Nephron progenitor cell (in vitro differentiated cells): ENCODE measurements around the gene CTNNA2.

ENCODE experiments used
- DNase-seq: peaks from one replicate; pipeline ENCODE4 v3.0.0; 2021
- H3K27ac Mint-ChIP-seq: 2 replicates; pipeline ENCODE4 v1.8.0; 2021; ENCODE audit warnings: mild to moderate bottlenecking, moderate library complexity, mixed read lengths
- H3K27me3 Mint-ChIP-seq: 2 replicates; pipeline ENCODE4 v1.8.0; 2021; ENCODE audit warnings: mild to moderate bottlenecking, low read depth, mixed read lengths; ENCODE audit not compliant: poor library complexity
- H3K36me3 Mint-ChIP-seq: 2 replicates; pipeline ENCODE4 v1.8.0; 2021; ENCODE audit warnings: low read depth, mixed read lengths
- H3K4me1 Mint-ChIP-seq: 2 replicates; pipeline ENCODE4 v1.8.0; 2021; ENCODE audit warnings: mixed read lengths
- H3K4me3 Mint-ChIP-seq: 2 replicates; pipeline ENCODE4 v1.8.0; 2021; ENCODE audit warnings: mild to moderate bottlenecking, moderate library complexity, mixed read lengths
- H3K9me3 Mint-ChIP-seq: 2 replicates; pipeline ENCODE4 v1.8.0; 2021; ENCODE audit warnings: mild to moderate bottlenecking, moderate library complexity, mixed read lengths
- TF ChIP-seq, protein P1 (sequence below): fragments of 200-600 bp; sonication (generic); IDR thresholded peaks from 2 replicates; pipeline ENCODE4 v1.5.0; 2021; ENCODE audit warnings: antibody characterized with exemption

CTNNA2 gene

DNA sequence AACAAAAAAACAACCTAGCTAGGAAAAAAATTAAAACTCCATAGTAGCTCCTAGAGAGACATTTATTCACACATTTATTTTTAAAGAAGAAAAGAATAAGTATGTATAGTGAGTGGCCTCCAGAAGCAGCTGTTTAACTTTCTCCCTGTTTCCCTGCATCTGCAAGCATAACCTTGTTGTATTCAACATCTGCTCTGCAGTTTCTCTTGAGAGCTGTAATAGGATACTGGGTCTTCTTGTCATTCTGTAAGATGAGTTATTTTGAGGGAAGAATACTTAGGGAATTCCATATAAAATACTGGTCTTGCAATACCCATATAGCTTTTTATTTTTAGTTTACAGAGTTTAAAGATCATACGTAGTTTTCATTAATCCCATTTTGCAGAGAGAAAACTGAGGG lies 545.1 kb downstream of the CTNNA2 start:
- H3K4me1 Mint-ChIP-seq: peaks cover 31% of the 10 kb centered on the region
- H3K9me3 Mint-ChIP-seq: no peaks in the 10 kb centered on the region
- no peaks in the 10 kb centered on the region for H3K36me3 Mint-ChIP-seq
- DNase-seq: no peak
- H3K27me3 Mint-ChIP-seq: peaks cover 18% of the 10 kb centered on the region
- TF ChIP-seq, protein P1, sequence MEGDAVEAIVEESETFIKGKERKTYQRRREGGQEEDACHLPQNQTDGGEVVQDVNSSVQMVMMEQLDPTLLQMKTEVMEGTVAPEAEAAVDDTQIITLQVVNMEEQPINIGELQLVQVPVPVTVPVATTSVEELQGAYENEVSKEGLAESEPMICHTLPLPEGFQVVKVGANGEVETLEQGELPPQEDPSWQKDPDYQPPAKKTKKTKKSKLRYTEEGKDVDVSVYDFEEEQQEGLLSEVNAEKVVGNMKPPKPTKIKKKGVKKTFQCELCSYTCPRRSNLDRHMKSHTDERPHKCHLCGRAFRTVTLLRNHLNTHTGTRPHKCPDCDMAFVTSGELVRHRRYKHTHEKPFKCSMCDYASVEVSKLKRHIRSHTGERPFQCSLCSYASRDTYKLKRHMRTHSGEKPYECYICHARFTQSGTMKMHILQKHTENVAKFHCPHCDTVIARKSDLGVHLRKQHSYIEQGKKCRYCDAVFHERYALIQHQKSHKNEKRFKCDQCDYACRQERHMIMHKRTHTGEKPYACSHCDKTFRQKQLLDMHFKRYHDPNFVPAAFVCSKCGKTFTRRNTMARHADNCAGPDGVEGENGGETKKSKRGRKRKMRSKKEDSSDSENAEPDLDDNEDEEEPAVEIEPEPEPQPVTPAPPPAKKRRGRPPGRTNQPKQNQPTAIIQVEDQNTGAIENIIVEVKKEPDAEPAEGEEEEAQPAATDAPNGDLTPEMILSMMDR: no peak
- H3K4me3 Mint-ChIP-seq: no peak overlapping the region
- H3K27ac Mint-ChIP-seq: no peak overlapping the region

DNA sequence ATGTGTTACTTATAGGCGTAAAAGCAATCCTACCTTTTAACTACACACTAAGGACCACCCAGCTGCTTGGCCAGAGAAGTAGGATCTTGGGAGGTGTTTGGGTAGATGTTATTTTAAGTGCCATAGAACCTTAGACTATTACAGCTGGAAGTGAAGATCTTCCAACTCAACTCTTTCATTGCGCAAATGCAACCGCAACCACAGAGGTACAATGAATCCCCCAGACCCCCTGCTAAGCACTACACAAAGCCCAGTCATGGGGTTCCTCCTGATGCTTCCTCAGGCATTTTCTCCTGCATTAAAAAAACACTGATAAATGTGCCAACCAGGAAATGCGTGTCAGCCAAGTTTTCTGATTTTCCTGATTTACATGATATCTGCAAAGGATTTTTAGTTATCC lies 545.7 kb downstream of the CTNNA2 start:
- Mint-ChIP-seq H3K9me3 (no peaks in the 10 kb centered on the region), H3K27me3 (peaks cover 13% of the 10 kb centered on the region), H3K4me1 (peaks cover 25% of the 10 kb centered on the region), H3K4me3 (no peak overlapping the region), H3K27ac (no peak overlapping the region), H3K36me3 (no peaks in the 10 kb centered on the region)
- DNase-seq: no peak
- TF ChIP-seq, protein P1: no peak

DNA sequence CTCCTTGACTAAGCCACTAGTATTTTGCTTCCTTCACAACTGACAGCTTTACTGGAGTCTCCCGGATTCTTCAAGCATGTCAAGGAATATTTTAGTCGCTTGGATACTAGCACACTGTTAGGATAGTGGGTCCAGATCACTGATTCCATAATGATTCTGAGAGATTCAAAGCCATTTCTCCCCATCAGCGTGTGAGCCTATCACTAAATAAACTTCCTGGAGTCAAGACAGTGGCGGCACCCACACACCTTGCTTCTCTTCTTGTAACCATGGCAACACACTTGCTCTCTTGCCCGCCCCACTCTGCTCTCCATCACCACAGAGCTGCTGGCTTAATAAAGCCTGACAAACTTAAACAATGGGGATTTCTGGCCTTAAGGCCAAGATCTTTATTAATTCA lies 546.6 kb downstream of the CTNNA2 start:
- peaks cover 16% of the 10 kb centered on the region for H3K4me1 Mint-ChIP-seq
- no peaks in the 10 kb centered on the region for H3K36me3 Mint-ChIP-seq
- no peak overlapping the region for H3K4me3 Mint-ChIP-seq
- peaks cover 13% of the 10 kb centered on the region for H3K27me3 Mint-ChIP-seq
- no peak for DNase-seq
- H3K27ac Mint-ChIP-seq: no peak overlapping the region
- TF ChIP-seq, protein P1: no peak
- no peaks in the 10 kb centered on the region for H3K9me3 Mint-ChIP-seq

DNA sequence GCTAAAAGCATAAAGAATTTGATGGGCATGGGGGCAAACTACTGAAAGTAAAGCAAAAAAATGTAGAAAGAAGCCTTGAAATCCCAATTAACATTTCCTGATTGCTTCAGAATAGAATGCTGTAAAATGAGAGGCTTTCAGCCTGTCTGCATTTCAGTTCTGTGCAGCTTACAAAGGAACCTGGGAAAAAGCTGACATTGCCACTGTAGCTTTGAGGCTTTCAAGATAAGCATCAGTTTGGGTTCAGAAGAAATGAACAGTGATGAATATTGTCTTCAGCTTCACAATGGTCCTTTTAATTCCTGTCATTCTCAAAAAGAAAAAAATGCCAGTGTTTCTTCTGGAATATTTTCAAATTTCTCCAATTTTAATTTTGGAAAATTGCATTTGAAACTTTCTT lies 549.0 kb downstream of the CTNNA2 start:
- no peak for DNase-seq
- Mint-ChIP-seq H3K27me3 (peaks cover 5% of the 10 kb centered on the region), H3K9me3 (no peaks in the 10 kb centered on the region), H3K4me3 (no peak overlapping the region), H3K4me1 (peaks cover 12% of the 10 kb centered on the region), H3K36me3 (no peaks in the 10 kb centered on the region), H3K27ac (no peak overlapping the region)
- TF ChIP-seq, protein P1: no peak

DNA sequence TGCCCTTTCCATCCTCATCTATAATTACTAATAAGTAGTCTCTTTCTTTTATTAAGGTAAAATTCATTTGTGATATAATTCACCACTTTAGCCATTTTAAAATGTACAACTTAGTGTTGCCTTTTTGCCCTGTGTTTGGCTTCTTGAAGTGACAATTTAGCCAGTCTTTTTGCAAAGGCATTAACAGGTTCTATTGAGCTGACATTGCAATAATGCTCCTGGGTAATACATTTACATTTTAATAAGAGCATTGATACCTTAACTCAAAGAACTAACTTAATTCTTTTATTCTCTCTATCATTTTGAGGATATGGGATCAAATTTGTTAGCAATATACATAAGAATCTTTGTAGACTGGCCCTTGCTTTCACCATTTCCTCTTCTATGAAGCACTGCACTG lies 549.4 kb downstream of the CTNNA2 start:
- H3K36me3 Mint-ChIP-seq: no peaks in the 10 kb centered on the region
- peaks cover 5% of the 10 kb centered on the region for H3K27me3 Mint-ChIP-seq
- H3K4me1 Mint-ChIP-seq: peaks cover 12% of the 10 kb centered on the region

More for the DNA sequence above, 549.4 kb downstream of the CTNNA2 start:
- Mint-ChIP-seq H3K27ac (no peak overlapping the region), H3K4me3 (no peak overlapping the region), H3K9me3 (no peaks in the 10 kb centered on the region)
- no peak for DNase-seq
- TF ChIP-seq, protein P1: no peak
